IPS DF 4.7 (cell line): ENCODE data around the gene SRSF2.
"Not testable (repeated sequence)": the region's sequence is repeated elsewhere in the genome, so short reads cannot be mapped to it uniquely, and the experiment has no call there.

Experiments used
- DNase-seq: peaks from one replicate; pipeline ENCODE4 v3.0.0-alpha.2; 2013; ENCODE audit warnings: low spot score; ENCODE audit errors: extremely low read depth

Gene SRSF2

GRCh38 chr17:76701471-76701967 is 35.6 kb downstream of the SRSF2 start:
- no peak for DNase-seq

- no peak for DNase-seq
These were observed 36.3 kb downstream of the SRSF2 start for GRCh38 chr17:76700617-76701470.

GRCh38 chr17:76700270-76700616 is 36.9 kb downstream of the SRSF2 start:
- no peak for DNase-seq

GRCh38 chr17:76698466-76698977 is 38.6 kb downstream of the SRSF2 start:
- DNase-seq, result not testable (repeated sequence)

- DNase-seq, result no peak
These were observed 39.2 kb downstream of the SRSF2 start for GRCh38 chr17:76697702-76698465.

DNA sequence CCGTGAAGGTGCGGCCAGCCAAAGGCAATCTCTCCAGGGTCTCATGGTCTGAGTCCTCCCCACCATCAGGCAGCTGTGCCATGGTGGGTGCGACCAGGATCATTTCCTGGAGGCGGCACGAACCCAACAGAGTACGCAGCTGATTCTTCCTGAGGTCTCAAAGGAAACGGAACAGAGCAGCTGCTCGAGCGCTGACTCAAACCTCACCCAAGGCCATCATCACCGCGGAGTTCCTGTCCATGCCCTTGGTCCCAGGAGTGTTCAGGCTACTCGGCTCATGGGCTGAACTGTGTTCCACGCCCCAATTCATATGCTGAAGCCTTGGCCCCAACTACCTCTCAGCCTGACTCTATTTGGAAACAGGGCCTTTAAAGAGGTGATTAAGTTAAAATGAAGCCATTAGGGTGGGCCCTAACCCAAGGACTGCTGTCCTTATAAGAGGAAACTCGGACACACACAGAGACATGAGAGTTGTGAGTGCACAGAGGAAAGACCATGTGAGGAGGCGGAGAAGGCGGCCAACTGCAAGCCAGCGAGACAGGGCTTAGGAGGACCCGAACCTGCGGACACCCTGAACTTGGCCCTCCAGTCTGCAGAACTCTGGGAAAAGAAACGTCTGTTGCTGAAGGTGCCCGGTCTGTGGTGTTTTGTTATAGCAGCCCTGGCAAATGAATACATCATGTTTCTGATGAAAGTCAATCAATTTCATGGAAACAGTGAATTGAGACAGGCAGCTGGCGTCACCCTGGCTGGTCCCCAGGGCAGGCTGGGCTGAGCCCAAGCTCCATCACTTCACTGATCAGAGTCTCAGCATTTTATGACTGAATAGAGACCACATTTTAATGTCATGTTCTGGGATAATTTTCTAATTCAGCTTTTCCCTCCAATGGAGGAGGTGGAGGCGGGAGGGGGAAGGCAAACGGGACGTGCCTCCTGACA is 40.1 kb downstream of the SRSF2 start:
- DNase-seq, result no peak

DNA sequence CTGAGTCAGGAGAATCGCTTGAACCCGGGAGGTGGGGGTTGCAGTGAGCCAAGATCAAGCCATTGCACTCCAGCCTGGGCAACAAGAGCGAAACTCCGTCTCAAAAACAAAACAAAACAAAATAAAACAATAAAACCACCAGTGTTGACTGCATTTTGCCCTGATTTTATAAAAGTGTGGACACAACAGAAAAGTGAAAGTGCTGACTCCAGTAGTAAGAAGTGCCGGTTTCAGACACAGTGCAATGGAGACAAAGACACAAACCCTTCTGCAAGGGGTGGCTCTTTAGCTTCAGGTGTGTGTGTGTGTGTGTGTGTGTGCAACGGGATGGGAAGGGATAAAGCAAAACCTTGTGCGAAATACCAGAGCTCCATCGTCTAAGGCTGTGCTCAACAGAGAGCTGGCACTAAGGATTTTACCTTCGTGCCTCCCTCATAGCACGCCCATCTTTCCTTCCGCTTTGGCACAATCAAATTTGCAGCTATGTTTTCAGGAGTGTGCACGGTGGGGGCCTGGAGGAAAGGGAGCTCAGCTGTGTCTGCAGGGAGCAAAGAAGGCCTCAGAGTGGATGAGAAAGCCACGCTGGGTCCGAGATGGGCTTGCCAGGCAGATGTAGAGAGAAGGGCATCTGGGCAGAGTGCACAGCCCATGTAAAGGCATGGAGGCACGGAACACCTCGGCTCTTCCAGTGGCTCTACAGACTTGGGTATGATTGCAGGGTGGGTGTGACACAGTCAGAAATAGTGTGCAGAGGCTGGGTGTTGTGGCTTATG is 41.9 kb downstream of the SRSF2 start:
- no peak for DNase-seq

DNA sequence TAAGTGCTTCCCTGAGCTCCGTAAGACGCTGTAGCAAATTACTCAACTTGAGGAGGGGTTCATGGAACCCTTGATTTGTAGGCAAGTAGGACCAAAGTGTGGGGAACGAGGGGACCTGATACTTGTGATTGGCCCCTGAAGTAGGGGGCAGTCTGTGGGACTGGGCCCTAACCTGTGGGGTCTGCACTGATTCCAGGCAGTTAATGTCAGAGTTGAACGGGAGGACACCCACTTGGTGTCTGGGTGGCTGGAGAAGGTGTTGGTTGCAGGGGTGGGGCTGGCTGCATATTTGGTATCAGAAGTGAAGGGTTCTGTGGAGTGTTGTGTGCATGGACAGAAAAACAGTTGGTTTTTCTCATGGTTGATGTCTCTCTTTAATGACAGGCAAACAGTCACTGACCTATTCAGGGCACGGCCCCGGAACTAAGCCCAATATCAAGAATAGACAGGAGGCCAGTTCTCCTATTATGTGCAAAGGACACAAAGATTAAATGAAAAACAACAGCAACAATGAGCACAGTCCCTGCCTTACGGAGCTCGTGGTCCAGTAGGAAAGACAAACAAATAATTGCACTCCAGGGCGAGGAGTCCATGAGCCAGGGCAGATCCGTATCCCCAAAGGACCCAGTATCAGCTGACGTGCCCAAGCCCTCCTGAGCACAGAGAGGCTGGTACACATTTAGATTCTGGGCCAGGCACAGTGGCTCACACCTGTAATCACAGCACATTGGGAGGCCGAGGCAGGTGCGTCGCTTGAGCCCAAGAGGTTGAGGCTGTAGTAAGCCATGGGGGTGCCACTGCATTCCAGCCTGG is 45.5 kb downstream of the SRSF2 start:
- no peak for DNase-seq

- no peak for DNase-seq
These were observed 46.4 kb downstream of the SRSF2 start for GRCh38 chr17:76690596-76691280.

- DNase-seq, result no peak
These were observed 47.3 kb downstream of the SRSF2 start for GRCh38 chr17:76689859-76690258.

DNA sequence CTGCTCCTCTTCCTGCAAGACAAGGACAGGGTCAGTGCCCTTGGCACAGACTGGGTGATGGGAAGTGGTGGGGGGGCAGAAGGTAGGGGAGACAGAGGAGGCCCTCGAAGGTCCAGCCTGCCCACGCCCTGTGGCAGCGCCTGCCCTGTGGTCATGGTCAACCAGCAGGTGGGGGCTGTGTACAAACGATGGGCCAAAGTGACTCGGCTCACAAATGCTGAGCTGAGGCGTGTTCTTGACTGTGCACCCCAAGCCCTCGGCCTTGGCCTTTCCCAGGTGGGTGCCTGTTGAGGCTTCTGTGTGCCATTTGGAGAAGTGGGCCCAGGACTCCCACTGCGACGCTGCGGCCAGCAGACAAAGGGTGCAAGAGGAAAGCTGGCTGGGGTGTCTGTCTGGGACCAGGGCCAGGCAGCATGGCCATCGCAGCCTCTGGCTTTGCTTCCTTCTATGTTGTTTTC is 48.9 kb downstream of the SRSF2 start:
- no peak for DNase-seq

GRCh38 chr17:76687298-76688164 is 49.6 kb downstream of the SRSF2 start:
- DNase-seq, result no peak

DNA sequence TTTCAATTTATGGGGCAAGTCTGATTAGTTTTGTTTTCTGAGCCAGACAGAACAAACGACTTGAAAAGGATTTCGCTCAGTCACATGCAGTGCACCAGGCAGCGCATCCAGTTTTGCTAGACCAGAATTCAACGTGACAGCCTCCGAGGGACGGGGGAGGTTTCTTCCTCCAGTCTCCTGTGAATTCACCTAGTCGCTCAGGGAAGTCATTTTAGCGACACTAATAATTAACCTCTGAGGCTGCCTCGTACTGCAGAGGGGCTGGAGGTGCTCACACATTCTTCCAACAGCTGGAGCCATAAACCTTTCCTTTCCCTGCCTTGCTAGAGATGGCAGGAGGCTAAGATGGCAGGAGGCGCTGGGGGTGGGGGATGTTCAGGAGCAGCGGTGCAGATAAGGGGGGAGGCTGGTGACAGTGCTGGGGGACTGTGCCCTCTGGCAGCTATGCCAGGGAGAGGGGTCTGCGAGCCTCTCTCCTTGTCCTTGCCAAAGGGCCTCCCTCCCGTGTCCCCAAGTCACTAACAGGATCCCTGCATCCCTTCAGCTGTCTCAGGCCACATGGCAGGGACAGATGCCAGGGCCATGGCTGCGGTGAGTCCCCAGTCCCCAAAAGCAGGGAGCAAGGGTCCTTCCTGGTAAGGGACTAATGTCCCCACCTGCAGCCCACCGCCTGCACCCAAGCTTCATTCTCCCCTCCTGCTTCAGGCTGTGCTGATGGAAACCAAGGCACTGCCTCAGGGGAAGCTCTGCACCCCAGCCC is 50.4 kb downstream of the SRSF2 start:
- no peak for DNase-seq

DNA sequence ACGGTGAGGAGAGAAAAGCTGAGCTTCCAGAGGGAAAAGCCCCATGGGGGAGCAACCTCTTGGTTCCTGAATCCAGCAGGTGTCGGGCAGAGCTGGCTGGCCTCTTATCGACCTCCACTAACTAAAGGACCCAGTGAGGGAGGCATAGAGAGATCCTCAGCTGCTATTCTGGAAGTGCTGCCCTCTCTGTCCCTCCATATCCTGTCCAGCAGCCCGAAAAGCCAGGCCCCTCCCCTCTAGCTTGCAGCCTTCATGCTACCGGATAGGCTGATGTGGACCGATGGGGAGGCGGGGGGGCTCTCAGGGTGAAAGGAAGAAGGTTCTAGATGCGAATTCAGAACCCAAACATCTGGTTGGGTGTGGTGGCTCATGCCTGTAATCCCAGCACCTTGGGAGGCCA is 51.3 kb downstream of the SRSF2 start:
- no peak for DNase-seq

DNA sequence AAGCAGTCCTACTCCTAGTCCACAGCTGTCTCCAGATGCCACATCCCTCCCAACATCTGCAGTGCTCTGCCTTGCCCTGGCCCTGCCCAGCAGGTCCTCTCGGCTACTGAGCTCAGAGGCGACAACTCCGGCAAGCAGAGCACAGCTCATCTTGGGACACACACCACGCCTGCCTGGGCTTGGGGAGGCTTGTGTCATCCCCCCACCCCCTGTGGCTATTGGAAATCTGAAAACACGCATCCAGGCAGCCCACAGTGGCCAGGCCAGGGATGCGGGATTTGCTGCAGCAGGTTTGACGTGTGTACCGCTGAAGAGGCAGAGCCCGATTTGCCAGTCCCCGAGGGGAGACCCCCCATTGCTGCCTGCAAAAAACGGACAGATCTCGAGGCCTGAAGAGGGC is 51.8 kb downstream of the SRSF2 start:
- no peak for DNase-seq

GRCh38 chr17:76684756-76685155 is 52.4 kb downstream of the SRSF2 start:
- DNase-seq, result no peak
